Measurements from ENCODE around the gene MRPL40. TPM values are rescaled to one million over a fixed set of nuclear protein-coding genes. Genes with fewer than 3 reads are reported as not detected.

Gene MRPL40
- total RNA-seq, 1 experiment from 2014 or later: 40.1 TPM

- BruUV-seq (replicated peaks): no TSS peak
- Histone ChIP-seq H3K9me3 (ENCODE audit: control insufficient read depth in 1 of 2, insufficient read depth in 1 of 2, low read depth in 1 of 2, low read length in 2 of 2) (no peaks in the 10 kb centered on the region), H3K27me3 (ENCODE audit: insufficient read depth, low read length) (no peaks in the 10 kb centered on the region), H3K4me3 (replicated peaks in 1 of 2; ENCODE audit: low read depth in 1 of 2, low read length in 2 of 2) (no peak overlapping the region), H3K36me3 (ENCODE audit: control insufficient read depth in 1 of 2, insufficient read depth in 2 of 2, low read length in 2 of 2) (peaks cover 0 to 5% of the 10 kb centered on the region in 2 experiments; a peak in 1 of 4 replicates), H3K27ac (ENCODE audit: low read depth, low read length) (no peak overlapping the region), H3K9ac (ENCODE audit: low read length) (no peak overlapping the region), H2AFZ (ENCODE audit: low read depth, low read length, poor library complexity, severe bottlenecking) (no peak overlapping the region), H3K9me2 (ENCODE audit: insufficient read depth) (no peaks in the 10 kb centered on the region), H3K79me2 (ENCODE audit: insufficient read depth, low read length) (peaks cover 96% of the 10 kb centered on the region), H3K4me2 (ENCODE audit: low read length) (no peak overlapping the region), H4K20me1 (ENCODE audit: insufficient read depth) (peaks cover 10% of the 10 kb centered on the region), H3K4me1 (ENCODE audit: control insufficient read depth in 1 of 2, insufficient read depth in 2 of 2, low read length in 2 of 2) (no peaks in the 10 kb centered on the region)
- TF ChIP-seq, protein P1, sequence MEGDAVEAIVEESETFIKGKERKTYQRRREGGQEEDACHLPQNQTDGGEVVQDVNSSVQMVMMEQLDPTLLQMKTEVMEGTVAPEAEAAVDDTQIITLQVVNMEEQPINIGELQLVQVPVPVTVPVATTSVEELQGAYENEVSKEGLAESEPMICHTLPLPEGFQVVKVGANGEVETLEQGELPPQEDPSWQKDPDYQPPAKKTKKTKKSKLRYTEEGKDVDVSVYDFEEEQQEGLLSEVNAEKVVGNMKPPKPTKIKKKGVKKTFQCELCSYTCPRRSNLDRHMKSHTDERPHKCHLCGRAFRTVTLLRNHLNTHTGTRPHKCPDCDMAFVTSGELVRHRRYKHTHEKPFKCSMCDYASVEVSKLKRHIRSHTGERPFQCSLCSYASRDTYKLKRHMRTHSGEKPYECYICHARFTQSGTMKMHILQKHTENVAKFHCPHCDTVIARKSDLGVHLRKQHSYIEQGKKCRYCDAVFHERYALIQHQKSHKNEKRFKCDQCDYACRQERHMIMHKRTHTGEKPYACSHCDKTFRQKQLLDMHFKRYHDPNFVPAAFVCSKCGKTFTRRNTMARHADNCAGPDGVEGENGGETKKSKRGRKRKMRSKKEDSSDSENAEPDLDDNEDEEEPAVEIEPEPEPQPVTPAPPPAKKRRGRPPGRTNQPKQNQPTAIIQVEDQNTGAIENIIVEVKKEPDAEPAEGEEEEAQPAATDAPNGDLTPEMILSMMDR (IDR thresholded peaks at IDR 0.05 in 2 of 3, conservative IDR thresholded peaks at IDR 0.05 in 1 of 3; ENCODE audit: borderline replicate concordance in 1 of 3, insufficient read depth in 1 of 3, low read depth in 2 of 3, low read length in 2 of 3): no peak
- TF ChIP-seq SRF (IDR thresholded peaks at IDR 0.05; ENCODE audit: low read depth): no peak
- no peak for TF ChIP-seq RAD21 (IDR thresholded peaks at IDR 0.05; ENCODE audit: low read depth)
- TF ChIP-seq ZFX (IDR thresholded peaks at IDR 0.05): no peak
- no peak for TF ChIP-seq CBX3 (IDR thresholded peaks at IDR 0.05; ENCODE audit: low read depth)
- no peak for TF ChIP-seq JUND (IDR thresholded peaks at IDR 0.05)
- TF ChIP-seq, protein P2, sequence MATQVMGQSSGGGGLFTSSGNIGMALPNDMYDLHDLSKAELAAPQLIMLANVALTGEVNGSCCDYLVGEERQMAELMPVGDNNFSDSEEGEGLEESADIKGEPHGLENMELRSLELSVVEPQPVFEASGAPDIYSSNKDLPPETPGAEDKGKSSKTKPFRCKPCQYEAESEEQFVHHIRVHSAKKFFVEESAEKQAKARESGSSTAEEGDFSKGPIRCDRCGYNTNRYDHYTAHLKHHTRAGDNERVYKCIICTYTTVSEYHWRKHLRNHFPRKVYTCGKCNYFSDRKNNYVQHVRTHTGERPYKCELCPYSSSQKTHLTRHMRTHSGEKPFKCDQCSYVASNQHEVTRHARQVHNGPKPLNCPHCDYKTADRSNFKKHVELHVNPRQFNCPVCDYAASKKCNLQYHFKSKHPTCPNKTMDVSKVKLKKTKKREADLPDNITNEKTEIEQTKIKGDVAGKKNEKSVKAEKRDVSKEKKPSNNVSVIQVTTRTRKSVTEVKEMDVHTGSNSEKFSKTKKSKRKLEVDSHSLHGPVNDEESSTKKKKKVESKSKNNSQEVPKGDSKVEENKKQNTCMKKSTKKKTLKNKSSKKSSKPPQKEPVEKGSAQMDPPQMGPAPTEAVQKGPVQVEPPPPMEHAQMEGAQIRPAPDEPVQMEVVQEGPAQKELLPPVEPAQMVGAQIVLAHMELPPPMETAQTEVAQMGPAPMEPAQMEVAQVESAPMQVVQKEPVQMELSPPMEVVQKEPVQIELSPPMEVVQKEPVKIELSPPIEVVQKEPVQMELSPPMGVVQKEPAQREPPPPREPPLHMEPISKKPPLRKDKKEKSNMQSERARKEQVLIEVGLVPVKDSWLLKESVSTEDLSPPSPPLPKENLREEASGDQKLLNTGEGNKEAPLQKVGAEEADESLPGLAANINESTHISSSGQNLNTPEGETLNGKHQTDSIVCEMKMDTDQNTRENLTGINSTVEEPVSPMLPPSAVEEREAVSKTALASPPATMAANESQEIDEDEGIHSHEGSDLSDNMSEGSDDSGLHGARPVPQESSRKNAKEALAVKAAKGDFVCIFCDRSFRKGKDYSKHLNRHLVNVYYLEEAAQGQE (IDR thresholded peaks at IDR 0.05; ENCODE audit: low read depth): no peak
- ATAC-seq: no peak
- POLR2A ChIA-PET: no interaction called here
- intact Hi-C loops (cut with micrococcal nuclease): no loop called here
- CTCF ChIA-PET: no interaction called here
- no peak for DNase-seq (ENCODE audit: low read depth, low spot score)
- RAD21 ChIA-PET (ENCODE audit: low non-redundant PET in 1 of 2, low total read pairs in 2 of 2, uncharacterized antibody in 2 of 2, unreplicated experiment in 2 of 2): interaction anchor here in 1 of 2 experiments (0.6 kb wide), 1 partner anchor 177 kb away, joined by 4 read pairs; no protein-coding TSS in a partner anchor
These were observed 12.0 kb upstream of the MRPL40 start for GRCh38 chr22:19420321-19420720.
